Gastrocnemius medialis (tissue), 4 donors: ENCODE measurements around the gene SEMA4G.

Source experiments
- CTCF ChIP-seq, 5 experiments: fragments of 450-650 bp in 3 of 5; fragments of 200-600 bp in 2 of 5; sonication (generic) in 2 of 5; IDR thresholded peaks in 4 of 5; conservative IDR thresholded peaks in 1 of 5; 1 replicate in 4 of 5; 2 replicates in 1 of 5; pipeline ENCODE4 v1.5.1; 2016 to 2019; ENCODE audit warnings: antibody characterized with exemption in 5 of 5, mild to moderate bottlenecking in 3 of 5, moderate library complexity in 3 of 5
- POLR2A ChIP-seq, 2 donors: fragments of 450-650 bp; IDR thresholded peaks; one replicate each; pipeline ENCODE4 v1.6.1; 2017; ENCODE audit warnings: antibody characterized with exemption in 2 of 2, mild to moderate bottlenecking in 2 of 2, moderate library complexity in 2 of 2

GRCh38 chr10:101011517-101012423 lies 42.5 kb downstream of the SEMA4G start:
- TF ChIP-seq CTCF (IDR thresholded peaks at IDR 0.05 in 4 of 5, conservative IDR thresholded peaks at IDR 0.05 in 1 of 5) = no peak
- no peak for TF ChIP-seq POLR2A (IDR thresholded peaks at IDR 0.05)
